Neutrophil (primary cell): ENCODE results near the gene AKT1.

ENCODE experiments used
- H3K27ac ChIP-seq: fragments of 200-600 bp; sonication (generic); 2 replicates; pipeline ENCODE4 v1.5.1; 2016; ENCODE audit warnings: mild to moderate bottlenecking, moderate library complexity
- H3K27me3 ChIP-seq: fragments of 200-600 bp; sonication (generic); 2 replicates; pipeline ENCODE4 v1.6.0; 2016; ENCODE audit warnings: mild to moderate bottlenecking
- H3K36me3 ChIP-seq: fragments of 200-600 bp; sonication (generic); 2 replicates; pipeline ENCODE4 v1.5.1; 2017
- H3K4me1 ChIP-seq, 2 experiments: fragments of 200-600 bp in 1 of 2; sonication (generic) in 1 of 2; 1 replicate in 1 of 2; 2 replicates in 1 of 2; pipeline versions ENCODE4 v1.5.1 to v1.6.1; 2013 to 2016; ENCODE audit warnings: low read depth in 1 of 2, low read length in 1 of 2, mild to moderate bottlenecking in 1 of 2, moderate library complexity in 1 of 2; ENCODE audit not compliant: control insufficient read depth in 1 of 2, insufficient read depth in 1 of 2
- H3K4me3 ChIP-seq, 2 experiments: fragments of 200-600 bp in 1 of 2; sonication (generic) in 1 of 2; 1 replicate in 1 of 2; 2 replicates in 1 of 2; pipeline ENCODE4 v1.5.1; 2013 to 2016; ENCODE audit warnings: low read depth in 1 of 2, low read length in 1 of 2, mild to moderate bottlenecking in 1 of 2, moderate library complexity in 1 of 2
- H3K9me3 ChIP-seq: fragments of 200-600 bp; sonication (generic); 2 replicates; pipeline ENCODE4 v1.5.1; 2016
- TF ChIP-seq, protein P1 (sequence below): fragments of 200-600 bp; sonication (generic); IDR thresholded peaks from 2 replicates; pipeline ENCODE4 v1.5.1; 2016; ENCODE audit warnings: antibody characterized with exemption

The AKT1 gene

DNA sequence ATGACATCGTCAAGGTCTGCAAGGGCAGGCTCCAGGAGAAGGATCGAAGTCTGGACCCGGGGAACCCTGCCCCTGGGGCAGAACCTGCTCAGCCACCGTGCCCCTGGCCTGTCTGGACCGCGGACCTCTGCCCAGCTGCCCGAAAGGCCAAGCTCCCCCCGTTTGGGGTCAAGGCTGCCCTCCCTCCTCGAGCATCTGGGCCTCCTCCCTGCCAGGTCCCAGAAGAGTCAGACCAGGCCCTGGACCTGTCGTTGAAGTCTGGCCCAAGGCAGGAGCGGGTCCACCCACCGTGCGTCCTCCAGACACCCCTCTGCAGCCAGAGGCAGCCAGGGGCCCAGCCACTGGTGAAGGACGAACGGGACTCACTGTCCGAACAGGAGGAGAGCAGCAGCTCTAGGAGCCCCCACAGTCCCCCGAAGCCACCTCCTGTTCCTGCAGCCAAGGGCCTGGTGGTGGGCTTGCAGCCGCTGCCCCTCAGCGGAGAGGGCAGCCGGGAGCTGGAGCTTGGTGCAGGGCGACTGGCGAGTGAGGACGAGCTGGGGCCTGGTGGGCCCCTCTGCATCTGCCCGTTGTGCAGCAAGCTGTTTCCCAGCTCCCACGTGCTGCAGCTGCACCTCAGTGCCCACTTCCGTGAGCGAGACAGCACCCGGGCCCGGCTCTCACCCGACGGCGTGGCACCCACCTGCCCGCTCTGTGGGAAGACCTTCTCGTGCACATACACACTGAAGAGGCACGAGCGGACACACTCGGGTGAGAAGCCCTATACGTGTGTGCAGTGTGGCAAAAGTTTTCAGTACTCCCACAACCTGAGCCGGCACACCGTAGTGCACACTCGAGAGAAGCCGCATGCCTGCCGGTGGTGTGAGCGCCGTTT, 6.2 kb upstream of the AKT1 start:
- H3K36me3 ChIP-seq: no peaks in the 10 kb centered on the region
- peaks cover 64% of the 10 kb centered on the region for H3K27me3 ChIP-seq
- no peaks in the 10 kb centered on the region for H3K9me3 ChIP-seq
- TF ChIP-seq, protein P1, sequence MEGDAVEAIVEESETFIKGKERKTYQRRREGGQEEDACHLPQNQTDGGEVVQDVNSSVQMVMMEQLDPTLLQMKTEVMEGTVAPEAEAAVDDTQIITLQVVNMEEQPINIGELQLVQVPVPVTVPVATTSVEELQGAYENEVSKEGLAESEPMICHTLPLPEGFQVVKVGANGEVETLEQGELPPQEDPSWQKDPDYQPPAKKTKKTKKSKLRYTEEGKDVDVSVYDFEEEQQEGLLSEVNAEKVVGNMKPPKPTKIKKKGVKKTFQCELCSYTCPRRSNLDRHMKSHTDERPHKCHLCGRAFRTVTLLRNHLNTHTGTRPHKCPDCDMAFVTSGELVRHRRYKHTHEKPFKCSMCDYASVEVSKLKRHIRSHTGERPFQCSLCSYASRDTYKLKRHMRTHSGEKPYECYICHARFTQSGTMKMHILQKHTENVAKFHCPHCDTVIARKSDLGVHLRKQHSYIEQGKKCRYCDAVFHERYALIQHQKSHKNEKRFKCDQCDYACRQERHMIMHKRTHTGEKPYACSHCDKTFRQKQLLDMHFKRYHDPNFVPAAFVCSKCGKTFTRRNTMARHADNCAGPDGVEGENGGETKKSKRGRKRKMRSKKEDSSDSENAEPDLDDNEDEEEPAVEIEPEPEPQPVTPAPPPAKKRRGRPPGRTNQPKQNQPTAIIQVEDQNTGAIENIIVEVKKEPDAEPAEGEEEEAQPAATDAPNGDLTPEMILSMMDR: no peak
- H3K27ac ChIP-seq: no peak overlapping the region
- peak overlapping the region; percentile 70 to 79 for H3K4me3 ChIP-seq
- H3K4me1 ChIP-seq: peaks cover 14 to 21% of the 10 kb centered on the region in 2 experiments

DNA sequence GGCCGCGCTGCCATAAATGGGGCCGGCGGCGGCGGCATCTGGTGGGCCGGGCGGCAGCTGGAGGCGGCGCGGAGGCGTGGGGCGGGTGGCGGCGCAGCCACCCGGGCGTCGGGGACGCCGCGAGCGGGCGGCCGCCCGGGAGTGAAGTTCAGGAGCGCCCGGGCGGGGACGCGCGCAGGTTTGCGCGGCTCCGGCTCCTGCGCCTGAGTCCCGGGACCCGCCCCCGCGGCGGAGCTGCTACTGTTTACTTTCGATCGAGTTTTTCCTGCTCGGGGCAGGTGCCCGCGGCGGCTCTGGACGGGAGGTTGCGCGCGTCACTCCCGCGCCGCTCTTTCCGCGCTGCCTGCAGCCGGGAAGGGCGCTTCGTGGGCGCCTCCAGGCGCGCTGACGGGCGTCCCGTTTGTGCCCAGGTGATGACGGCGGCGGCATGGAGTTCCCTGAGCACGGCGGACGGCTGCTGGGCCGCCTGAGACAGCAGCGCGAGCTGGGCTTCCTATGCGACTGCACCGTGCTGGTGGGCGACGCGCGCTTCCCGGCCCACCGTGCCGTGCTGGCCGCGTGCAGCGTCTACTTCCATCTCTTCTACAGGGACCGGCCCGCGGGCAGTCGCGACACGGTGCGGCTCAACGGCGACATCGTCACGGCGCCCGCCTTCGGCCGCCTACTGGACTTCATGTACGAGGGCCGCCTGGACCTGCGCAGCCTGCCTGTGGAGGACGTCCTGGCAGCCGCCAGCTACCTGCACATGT, 5.4 kb upstream of the AKT1 start, which contains the start of gene ZBTB42:
Gene ZBTB42, plus strand, starts transcription at position 331 of the 749 bp plus-strand sequence. Its CDS starts 97 bp downstream, at position 428.
- Histone ChIP-seq H3K4me3 (peak within 1 kb of the TSS; percentile 70 to 79), H3K36me3 (no peaks in the 10 kb centered on the region), H3K27ac (peak within 1 kb of the TSS; percentile 50), H3K9me3 (no peaks in the 10 kb centered on the region), H3K27me3 (peaks cover 72% of the 10 kb centered on the region), H3K4me1 (peaks cover 16 to 23% of the 10 kb centered on the region in 2 experiments)
- TF ChIP-seq, protein P1: no peak

GRCh38 chr14:104800015-104800770, 4.6 kb upstream of the AKT1 start:
- Histone ChIP-seq H3K9me3 (no peaks in the 10 kb centered on the region), H3K4me3 (peak overlapping the region; percentile 60 to 70), H3K4me1 (peaks cover 18 to 25% of the 10 kb centered on the region in 2 experiments), H3K36me3 (no peaks in the 10 kb centered on the region), H3K27me3 (peaks cover 74% of the 10 kb centered on the region), H3K27ac (peak overlapping the region; percentile 50)
- TF ChIP-seq, protein P1: peak; percentile 34

DNA sequence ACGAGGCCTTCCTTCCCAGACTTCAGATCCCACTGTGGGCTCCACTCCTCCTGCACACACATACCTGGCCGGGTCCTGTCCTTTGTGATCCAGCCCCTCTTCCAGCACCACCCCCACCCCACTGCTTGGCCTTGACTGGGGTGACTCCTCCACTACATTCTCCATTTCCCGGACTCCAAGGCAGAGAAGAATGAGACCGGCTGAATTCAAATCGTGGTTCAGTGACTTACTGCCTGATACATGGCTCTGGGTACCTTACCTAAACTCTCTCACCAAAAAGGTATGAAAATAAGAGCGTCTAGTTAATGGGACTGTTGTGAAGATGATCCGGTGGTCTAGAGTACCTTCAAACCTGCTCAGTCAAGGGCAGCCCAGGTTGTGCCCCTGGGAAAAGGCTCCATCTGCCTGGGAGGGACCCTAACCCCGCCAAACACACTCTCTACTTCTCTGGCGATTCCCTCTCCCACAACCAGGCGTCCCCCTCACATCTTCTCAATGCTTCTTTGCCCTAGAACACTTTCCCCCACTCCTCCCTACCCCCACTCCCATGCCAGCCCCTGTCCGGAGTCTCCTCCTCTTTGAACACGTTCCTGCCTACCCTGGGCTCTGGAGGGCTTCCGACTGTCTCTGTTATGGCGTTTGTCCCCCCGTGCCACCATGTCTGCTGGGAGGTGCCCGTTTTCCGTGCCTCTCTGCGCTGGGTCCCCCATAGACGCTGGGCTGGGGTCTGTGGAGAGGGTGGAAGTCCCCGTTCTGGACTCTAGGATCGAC, 3.9 kb upstream of the AKT1 start:
- H3K4me1 ChIP-seq: peaks cover 22 to 31% of the 10 kb centered on the region in 2 experiments
- H3K36me3 ChIP-seq: no peaks in the 10 kb centered on the region
- TF ChIP-seq, protein P1: no peak
- no peaks in the 10 kb centered on the region for H3K9me3 ChIP-seq
- peak overlapping the region in 1 of 2 experiments; percentile 60 for H3K4me3 ChIP-seq
- peak overlapping the region; percentile 44 for H3K27ac ChIP-seq
- peaks cover 74% of the 10 kb centered on the region for H3K27me3 ChIP-seq
